HG02610 (cell line): ENCODE results near the gene BIN1.
"Not testable (repeated sequence)": the region's sequence is repeated elsewhere in the genome, so short reads cannot be mapped to it uniquely, and the experiment has no call there.

Source experiments
- ATAC-seq: cut with Tn5 transposase; IDR thresholded peaks from one replicate; pipeline ENCODE4 v1.9.1; 2021; ENCODE audit warnings: mild to moderate bottlenecking, moderate library complexity; ENCODE audit not compliant: unreplicated experiment

BIN1 gene

GRCh38 chr2:127034883-127035611, 71.9 kb downstream of the BIN1 start:
- no peak for ATAC-seq

- ATAC-seq = no peak
These were observed 72.9 kb downstream of the BIN1 start for GRCh38 chr2:127034051-127034450.

- no peak for ATAC-seq
These were observed 74.3 kb downstream of the BIN1 start for GRCh38 chr2:127032621-127033020.

GRCh38 chr2:127029350-127030051, 77.5 kb downstream of the BIN1 start:
- ATAC-seq = no peak

GRCh38 chr2:127028745-127029144, 78.2 kb downstream of the BIN1 start:
- not testable (repeated sequence) for ATAC-seq

- ATAC-seq = no peak
These were observed 79.2 kb downstream of the BIN1 start for GRCh38 chr2:127027715-127028114.

- peak; percentile 76 for ATAC-seq
These were observed 81.4 kb downstream of the BIN1 start for GRCh38 chr2:127025359-127026166.

- ATAC-seq = no peak
These were observed 82.1 kb downstream of the BIN1 start for GRCh38 chr2:127024769-127025358.

- ATAC-seq = no peak
These were observed 83.5 kb downstream of the BIN1 start for GRCh38 chr2:127023504-127023903.

- ATAC-seq = no peak
These were observed 84.1 kb downstream of the BIN1 start for GRCh38 chr2:127022817-127023216.

- ATAC-seq = no peak
These were observed 86.4 kb downstream of the BIN1 start for GRCh38 chr2:127020536-127020935.

GRCh38 chr2:127017548-127017947, 89.4 kb downstream of the BIN1 start:
- ATAC-seq = no peak

- ATAC-seq = no peak
These were observed 90.6 kb downstream of the BIN1 start for GRCh38 chr2:127016329-127016728.

- no peak for ATAC-seq
These were observed 91.6 kb downstream of the BIN1 start for GRCh38 chr2:127015106-127015910.

GRCh38 chr2:127014630-127015029, 92.3 kb downstream of the BIN1 start:
- no peak for ATAC-seq

GRCh38 chr2:127014224-127014623, 92.7 kb downstream of the BIN1 start:
- ATAC-seq = no peak

- ATAC-seq = no peak
These were observed 94.1 kb downstream of the BIN1 start for GRCh38 chr2:127012868-127013267.

- ATAC-seq = no peak
These were observed 94.7 kb downstream of the BIN1 start for GRCh38 chr2:127012215-127012614.

- ATAC-seq = no peak
These were observed 95.2 kb downstream of the BIN1 start for GRCh38 chr2:127011796-127012195.

GRCh38 chr2:127011231-127011661, 95.7 kb downstream of the BIN1 start:
- no peak for ATAC-seq
